ENCODE results near the gene TMEM98.
"Not testable (repeated sequence)": the region's sequence is repeated elsewhere in the genome, so short reads cannot be mapped to it uniquely, and the experiment has no call there.

The TMEM98 gene

GRCh38 chr17:32960815-32961214, 32.9 kb downstream of the TMEM98 start:
- no peaks in the 10 kb centered on the region for H3K27me3 ChIP-seq
- no peaks in the 10 kb centered on the region for H3K4me1 ChIP-seq
- H3K4me3 ChIP-seq (ENCODE audit: low read depth, low read length), result no peak overlapping the region
- no peak for TF ChIP-seq CTCF (IDR thresholded peaks at IDR 0.05; ENCODE audit: low read depth, low read length)
- H3K9me3 ChIP-seq, result no peaks in the 10 kb centered on the region
- DNase-seq, result no peak
- no peaks in the 10 kb centered on the region for H3K36me3 ChIP-seq

GRCh38 chr17:32962320-32962711, 34.4 kb downstream of the TMEM98 start:
- DNase-seq, result no peak
- no peak for TF ChIP-seq CTCF (IDR thresholded peaks at IDR 0.05; ENCODE audit: low read depth, low read length)
- Histone ChIP-seq H3K27me3 (no peaks in the 10 kb centered on the region), H3K9me3 (no peaks in the 10 kb centered on the region), H3K4me1 (no peaks in the 10 kb centered on the region), H3K4me3 (ENCODE audit: low read depth, low read length) (no peak overlapping the region), H3K36me3 (no peaks in the 10 kb centered on the region)

- Histone ChIP-seq H3K27me3 (no peaks in the 10 kb centered on the region), H3K9me3 (no peaks in the 10 kb centered on the region), H3K4me3 (ENCODE audit: low read depth, low read length) (no peak overlapping the region), H3K4me1 (no peaks in the 10 kb centered on the region), H3K36me3 (no peaks in the 10 kb centered on the region)
- no peak for DNase-seq
- no peak for TF ChIP-seq CTCF (IDR thresholded peaks at IDR 0.05; ENCODE audit: low read depth, low read length)
Observed at GRCh38 chr17:32964541-32964940, 36.6 kb downstream of the TMEM98 start.

GRCh38 chr17:32969231-32969630, 41.3 kb downstream of the TMEM98 start:
- not testable (repeated sequence) for DNase-seq; H3K4me1 ChIP-seq; H3K9me3 ChIP-seq; H3K36me3 ChIP-seq; H3K27me3 ChIP-seq; H3K4me3 ChIP-seq (ENCODE audit: low read depth, low read length)

GRCh38 chr17:32970281-32970680, 42.3 kb downstream of the TMEM98 start:
- no peaks in the 10 kb centered on the region for H3K36me3 ChIP-seq
- no peak overlapping the region for H3K4me3 ChIP-seq (ENCODE audit: low read depth, low read length)
- no peaks in the 10 kb centered on the region for H3K9me3 ChIP-seq
- no peak for TF ChIP-seq CTCF (IDR thresholded peaks at IDR 0.05; ENCODE audit: low read depth, low read length)
- H3K27me3 ChIP-seq, result no peaks in the 10 kb centered on the region
- H3K4me1 ChIP-seq, result no peaks in the 10 kb centered on the region
- no peak for DNase-seq

GRCh38 chr17:32971171-32971570, 43.2 kb downstream of the TMEM98 start:
- TF ChIP-seq CTCF (IDR thresholded peaks at IDR 0.05; ENCODE audit: low read depth, low read length), result no peak
- no peaks in the 10 kb centered on the region for H3K36me3 ChIP-seq
- H3K4me3 ChIP-seq (ENCODE audit: low read depth, low read length), result no peak overlapping the region
- H3K27me3 ChIP-seq, result no peaks in the 10 kb centered on the region
- no peaks in the 10 kb centered on the region for H3K4me1 ChIP-seq
- no peak for DNase-seq
- H3K9me3 ChIP-seq, result no peaks in the 10 kb centered on the region

- no peak for TF ChIP-seq CTCF (IDR thresholded peaks at IDR 0.05; ENCODE audit: low read depth, low read length)
- H3K27me3 ChIP-seq, result no peaks in the 10 kb centered on the region
Observed at GRCh38 chr17:32976131-32976530, 48.2 kb downstream of the TMEM98 start.

More at GRCh38 chr17:32976131-32976530, 48.2 kb downstream of the TMEM98 start:
- Histone ChIP-seq H3K4me1 (no peaks in the 10 kb centered on the region), H3K9me3 (no peaks in the 10 kb centered on the region), H3K36me3 (no peaks in the 10 kb centered on the region), H3K4me3 (ENCODE audit: low read depth, low read length) (no peak overlapping the region)
- DNase-seq, result no peak

All from BE2C (cell line).